NCI-H748 treated with DMSO at 0.1 percent for 48 hours (cell line): Measurements from ENCODE around the gene SHANK3.
"Not testable (repeated sequence)": the region's sequence is repeated elsewhere in the genome, so short reads cannot be mapped to it uniquely, and the experiment has no call there.

ENCODE experiments used
- DNase-seq: peaks from one replicate; lab custom pipeline; 2025; lab: John Stamatoyannopoulos, UW

SHANK3 gene

GRCh38 chr22:50672471-50673230 lies at the start of gene SHANK3:
TSS of gene SHANK3 (plus strand) at chr22:50672823.
- DNase-seq: no peak

- no peak for DNase-seq
Measured at GRCh38 chr22:50624347-50625130, 48.1 kb upstream of the SHANK3 start.

- no peak for DNase-seq
Measured at GRCh38 chr22:50625131-50625567, 47.5 kb upstream of the SHANK3 start.

GRCh38 chr22:50625568-50626313 lies 46.9 kb upstream of the SHANK3 start:
- DNase-seq: no peak

GRCh38 chr22:50626314-50626849 lies 46.2 kb upstream of the SHANK3 start:
- DNase-seq: no peak

- no peak for DNase-seq
Measured at GRCh38 chr22:50626850-50627641, 45.6 kb upstream of the SHANK3 start.

GRCh38 chr22:50627642-50628542 lies 44.7 kb upstream of the SHANK3 start, which contains the start of gene ARSA:
TSS of gene ARSA (minus strand) at chr22:50628152. CDS start at chr22:50627779, 373 bp downstream.
- DNase-seq: peak; percentile 70

GRCh38 chr22:50628543-50629134 lies 44.0 kb upstream of the SHANK3 start:
- no peak for DNase-seq

GRCh38 chr22:50630376-50630775 lies 42.2 kb upstream of the SHANK3 start:
- DNase-seq: no peak

GRCh38 chr22:50633086-50633485 lies 39.5 kb upstream of the SHANK3 start:
- no peak for DNase-seq

- no peak for DNase-seq
Measured at GRCh38 chr22:50633771-50634170, 38.9 kb upstream of the SHANK3 start.

GRCh38 chr22:50635591-50635990 lies 37.0 kb upstream of the SHANK3 start:
- DNase-seq: no peak

- DNase-seq: not testable (repeated sequence)
Measured at GRCh38 chr22:50640296-50640695, 32.3 kb upstream of the SHANK3 start.

- DNase-seq: no peak
Measured at GRCh38 chr22:50640857-50641647, 31.6 kb upstream of the SHANK3 start.

- DNase-seq: no peak
Measured at GRCh38 chr22:50641696-50642607, 30.7 kb upstream of the SHANK3 start.

GRCh38 chr22:50643021-50643820 lies 29.4 kb upstream of the SHANK3 start:
- DNase-seq: not testable (repeated sequence)

- DNase-seq: not testable (repeated sequence)
Measured at GRCh38 chr22:50643821-50644101, 28.9 kb upstream of the SHANK3 start.
